ENCODE results near the gene FIGN. TPM values are rescaled to one million over a fixed set of nuclear protein-coding genes. Genes with fewer than 3 reads are reported as not detected.

FIGN gene
- total and polyA plus RNA-seq, 2 donors (not counting 3 experiments of a cell fraction or from before 2014, with no cell fraction given), result 1.8 to 8.1 TPM

DNA sequence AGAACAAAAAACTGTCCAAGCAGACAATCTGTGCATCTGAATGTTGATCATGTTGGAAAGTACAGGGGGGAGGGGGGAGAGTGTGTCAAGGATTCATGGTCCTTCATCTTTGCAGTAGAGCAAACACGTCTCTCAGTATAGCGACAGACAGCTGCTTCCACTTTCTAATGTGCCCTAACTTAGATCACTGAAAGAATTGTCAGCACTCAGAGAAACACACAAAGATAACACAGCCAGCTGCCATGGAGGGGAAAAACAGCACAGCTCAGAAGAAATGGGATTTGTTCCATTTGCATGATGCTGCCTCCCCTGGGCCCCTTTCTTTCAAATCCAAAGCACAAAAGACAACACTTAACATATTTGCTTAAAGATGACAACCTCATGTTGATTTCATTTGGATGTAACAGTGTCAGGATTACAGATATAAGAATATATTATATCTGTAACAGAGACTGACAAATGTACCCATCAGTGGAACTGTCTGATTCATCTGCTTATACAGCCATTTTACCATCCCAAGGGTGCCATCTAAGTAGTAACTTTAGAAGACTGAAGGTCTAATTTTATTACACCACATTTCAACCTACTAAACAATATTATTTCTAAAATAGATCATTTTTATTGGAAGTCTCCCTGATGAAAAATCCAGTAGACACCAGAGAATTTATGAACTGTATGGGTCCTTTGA lies 17.7 kb downstream of the FIGN start:
- dilution Hi-C loops (cut with MboI; ENCODE audit: extremely low pct_ligation_motif_present, low sequenced_read_pairs), result no loop called here
- no peak overlapping the region for H3K4me3 ChIP-seq (replicated peaks in 1 of 3; ENCODE audit: insufficient read depth in 1 of 3, low read depth in 1 of 3, low read length in 3 of 3)

DNA sequence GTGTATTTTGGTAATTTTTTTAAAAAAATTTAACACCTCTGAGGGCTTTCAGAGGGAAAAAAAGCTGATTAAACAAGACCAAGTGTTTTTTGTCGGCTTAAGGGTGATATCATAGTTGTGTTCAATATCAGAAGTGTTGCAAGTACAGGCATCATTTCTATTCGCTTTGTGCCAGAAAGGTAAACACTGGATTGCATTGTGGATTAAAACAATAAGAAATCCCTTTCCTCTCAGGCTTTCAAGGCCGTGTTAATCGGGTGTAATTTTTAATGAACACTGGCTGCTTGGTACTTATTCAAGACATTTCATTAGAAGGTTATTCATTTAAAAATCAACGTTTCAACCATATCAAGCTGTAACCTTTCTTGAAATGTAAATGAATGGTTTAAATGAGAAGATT lies 18.3 kb downstream of the FIGN start:
- H3K4me1 ChIP-seq (ENCODE audit: control insufficient read depth, extremely low read depth, insufficient read depth, low read length), result no peaks in the 10 kb centered on the region
- ChIA-PET CTCF (no interaction called here), POLR2A (no interaction called here)
- H3K9me3 ChIP-seq (replicated peaks; ENCODE audit: control insufficient read depth, insufficient read depth, low read length), result no peaks in the 10 kb centered on the region
- FAIRE-seq, result no peak
- H3K27me3 ChIP-seq (ENCODE audit: control insufficient read depth in 2 of 2, insufficient read depth in 2 of 2, low read length in 2 of 2), result no peaks in the 10 kb centered on the region
- intact Hi-C loops (cut with micrococcal nuclease), result no loop called here
- H3K4me2 ChIP-seq (ENCODE audit: insufficient read depth, low read length), result no peak overlapping the region
- no peak overlapping the region for H3K4me3 ChIP-seq (replicated peaks in 1 of 3; ENCODE audit: insufficient read depth in 1 of 3, low read depth in 1 of 3, low read length in 3 of 3)
- BruUV-seq (replicated peaks), result no TSS peak
- no peaks in the 10 kb centered on the region for H3K36me3 ChIP-seq (ENCODE audit: control insufficient read depth in 2 of 2, extremely low read depth in 1 of 2, insufficient read depth in 2 of 2, low read length in 2 of 2)
- TF ChIP-seq, protein P1, sequence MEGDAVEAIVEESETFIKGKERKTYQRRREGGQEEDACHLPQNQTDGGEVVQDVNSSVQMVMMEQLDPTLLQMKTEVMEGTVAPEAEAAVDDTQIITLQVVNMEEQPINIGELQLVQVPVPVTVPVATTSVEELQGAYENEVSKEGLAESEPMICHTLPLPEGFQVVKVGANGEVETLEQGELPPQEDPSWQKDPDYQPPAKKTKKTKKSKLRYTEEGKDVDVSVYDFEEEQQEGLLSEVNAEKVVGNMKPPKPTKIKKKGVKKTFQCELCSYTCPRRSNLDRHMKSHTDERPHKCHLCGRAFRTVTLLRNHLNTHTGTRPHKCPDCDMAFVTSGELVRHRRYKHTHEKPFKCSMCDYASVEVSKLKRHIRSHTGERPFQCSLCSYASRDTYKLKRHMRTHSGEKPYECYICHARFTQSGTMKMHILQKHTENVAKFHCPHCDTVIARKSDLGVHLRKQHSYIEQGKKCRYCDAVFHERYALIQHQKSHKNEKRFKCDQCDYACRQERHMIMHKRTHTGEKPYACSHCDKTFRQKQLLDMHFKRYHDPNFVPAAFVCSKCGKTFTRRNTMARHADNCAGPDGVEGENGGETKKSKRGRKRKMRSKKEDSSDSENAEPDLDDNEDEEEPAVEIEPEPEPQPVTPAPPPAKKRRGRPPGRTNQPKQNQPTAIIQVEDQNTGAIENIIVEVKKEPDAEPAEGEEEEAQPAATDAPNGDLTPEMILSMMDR (IDR thresholded peaks at IDR 0.05; ENCODE audit: extremely low read depth in 1 of 2, insufficient read depth in 1 of 2, low read depth in 1 of 2, low read length in 2 of 2), result no peak
- TF ChIP-seq POLR2A (IDR thresholded peaks at IDR 0.05; ENCODE audit: low read depth, low read length), result no peak
- no peak for TF ChIP-seq JUN (IDR thresholded peaks at IDR 0.05; ENCODE audit: borderline replicate concordance, insufficient read depth, insufficient read length, low read depth)
- no peak for TF ChIP-seq MYC (IDR thresholded peaks at IDR 0.05; ENCODE audit: low read depth, low read length)
- no peak for TF ChIP-seq EZH2 (IDR thresholded peaks at IDR 0.05; ENCODE audit: borderline replicate concordance, low read depth, low read length, severe bottlenecking)
- peaks cover 11% of the 10 kb centered on the region for H3K79me2 ChIP-seq (ENCODE audit: control insufficient read depth, insufficient read depth, low read length)
- DNase-seq (ENCODE audit: low read depth, low spot score), result no peak
- H4K20me1 ChIP-seq (replicated peaks; ENCODE audit: control insufficient read depth, extremely low read depth, insufficient read depth, low read length), result no peaks in the 10 kb centered on the region
- dilution Hi-C loops (cut with MboI; ENCODE audit: extremely low pct_ligation_motif_present, low sequenced_read_pairs), result no loop called here
- H2AFZ ChIP-seq (ENCODE audit: low read depth, low read length), result no peak overlapping the region
- H3K9me1 ChIP-seq (replicated peaks; ENCODE audit: control insufficient read depth, extremely low read depth, insufficient read depth, low read length), result no peaks in the 10 kb centered on the region
- H3K9ac ChIP-seq (replicated peaks; ENCODE audit: extremely low read depth, insufficient read depth, low read length), result no peak overlapping the region
- H3K27ac ChIP-seq (ENCODE audit: insufficient read depth, low read depth, low read length), result no peak overlapping the region

More for the DNA sequence above, 17.7 kb downstream of the FIGN start:
- FAIRE-seq, result no peak
- POLR2A ChIA-PET, result no interaction called here
- H3K9me1 ChIP-seq (replicated peaks; ENCODE audit: control insufficient read depth, extremely low read depth, insufficient read depth, low read length), result no peaks in the 10 kb centered on the region
- H3K36me3 ChIP-seq (ENCODE audit: control insufficient read depth in 2 of 2, extremely low read depth in 1 of 2, insufficient read depth in 2 of 2, low read length in 2 of 2), result no peaks in the 10 kb centered on the region
- H2AFZ ChIP-seq (ENCODE audit: low read depth, low read length), result no peak overlapping the region
- H4K20me1 ChIP-seq (replicated peaks; ENCODE audit: control insufficient read depth, extremely low read depth, insufficient read depth, low read length), result no peaks in the 10 kb centered on the region
- H3K79me2 ChIP-seq (ENCODE audit: control insufficient read depth, insufficient read depth, low read length), result peaks cover 12% of the 10 kb centered on the region
- H3K9ac ChIP-seq (replicated peaks; ENCODE audit: extremely low read depth, insufficient read depth, low read length), result no peak overlapping the region
- no TSS peak for BruUV-seq (replicated peaks)
- TF ChIP-seq, protein P2, sequence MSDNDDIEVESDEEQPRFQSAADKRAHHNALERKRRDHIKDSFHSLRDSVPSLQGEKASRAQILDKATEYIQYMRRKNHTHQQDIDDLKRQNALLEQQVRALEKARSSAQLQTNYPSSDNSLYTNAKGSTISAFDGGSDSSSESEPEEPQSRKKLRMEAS (IDR thresholded peaks at IDR 0.05; ENCODE audit: insufficient read depth, insufficient read length), result no peak
- no peak for DNase-seq (ENCODE audit: low read depth, low spot score)
- H3K27ac ChIP-seq (ENCODE audit: insufficient read depth, low read depth, low read length), result no peak overlapping the region
- no peaks in the 10 kb centered on the region for H3K9me3 ChIP-seq (replicated peaks; ENCODE audit: control insufficient read depth, insufficient read depth, low read length)
- H3K4me2 ChIP-seq (ENCODE audit: insufficient read depth, low read length), result no peak overlapping the region
- CTCF ChIA-PET, result no interaction called here
- H3K4me1 ChIP-seq (ENCODE audit: control insufficient read depth, extremely low read depth, insufficient read depth, low read length), result no peaks in the 10 kb centered on the region
- intact Hi-C loops (cut with micrococcal nuclease), result no loop called here
- H3K27me3 ChIP-seq (ENCODE audit: control insufficient read depth in 2 of 2, insufficient read depth in 2 of 2, low read length in 2 of 2), result no peaks in the 10 kb centered on the region
